Muscle layer of colon (tissue), 2 donors: Measurements from ENCODE around the gene RUBCNL.

Experiments used
- H3K27ac ChIP-seq: one replicate; pipeline ENCODE4 v1.7.0; 2013; ENCODE audit warnings: low read depth, mild to moderate bottlenecking, low read length, moderate library complexity
- H3K27me3 ChIP-seq, 2 donors: one replicate each; pipeline ENCODE4 v1.7.0; 2013; ENCODE audit warnings: low read length in 2 of 2, mild to moderate bottlenecking in 2 of 2; ENCODE audit not compliant: insufficient read depth in 2 of 2, control insufficient read depth in 1 of 2
- H3K36me3 ChIP-seq: one replicate; pipeline ENCODE4 v1.7.0; 2013; ENCODE audit warnings: mild to moderate bottlenecking, low read length; ENCODE audit not compliant: insufficient read depth
- H3K4me1 ChIP-seq: one replicate; pipeline ENCODE4 v1.7.0; 2013; ENCODE audit warnings: mild to moderate bottlenecking, low read length; ENCODE audit not compliant: insufficient read depth
- H3K4me3 ChIP-seq, 2 donors: one replicate each; pipeline ENCODE4 v1.7.0; 2013; ENCODE audit warnings: low read length in 2 of 2, low read depth in 1 of 2, mild to moderate bottlenecking in 1 of 2, moderate library complexity in 1 of 2
- H3K9ac ChIP-seq: one replicate; pipeline ENCODE4 v1.7.0; 2013; ENCODE audit warnings: low read length
- H3K9me3 ChIP-seq: one replicate; pipeline ENCODE4 v1.7.0; 2013; ENCODE audit warnings: mild to moderate bottlenecking, low read length
- donor health status: abdominal sarcoma.
- donor health status: Adenocarcinoma of cecum.

The RUBCNL gene

DNA sequence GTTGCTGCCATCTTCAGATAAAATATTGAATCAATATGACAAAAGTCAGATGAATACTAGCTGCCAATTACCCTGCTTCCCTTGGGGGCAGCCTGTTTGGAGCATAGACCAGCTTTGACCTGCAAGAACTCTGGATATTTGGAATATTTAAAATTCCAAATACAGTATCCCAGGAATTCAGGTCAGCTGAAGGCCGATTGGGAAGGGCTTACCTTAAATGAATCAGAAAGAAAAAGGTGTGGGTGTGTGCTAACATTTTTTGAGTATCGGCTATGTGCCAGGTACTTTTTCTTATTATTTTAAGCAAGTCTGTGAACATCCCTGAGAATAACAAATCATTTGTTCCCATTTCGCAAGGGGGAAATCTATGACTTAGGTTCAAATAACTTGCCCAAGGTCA lies 1.8 kb upstream of the RUBCNL start:
- Histone ChIP-seq H3K9me3 (no peaks in the 10 kb centered on the region), H3K4me1 (no peaks in the 10 kb centered on the region), H3K9ac (no peak overlapping the region), H3K36me3 (no peaks in the 10 kb centered on the region), H3K4me3 (no peak overlapping the region), H3K27ac (no peak overlapping the region), H3K27me3 (peaks cover 0 to 10% of the 10 kb centered on the region in 2 donors)

DNA sequence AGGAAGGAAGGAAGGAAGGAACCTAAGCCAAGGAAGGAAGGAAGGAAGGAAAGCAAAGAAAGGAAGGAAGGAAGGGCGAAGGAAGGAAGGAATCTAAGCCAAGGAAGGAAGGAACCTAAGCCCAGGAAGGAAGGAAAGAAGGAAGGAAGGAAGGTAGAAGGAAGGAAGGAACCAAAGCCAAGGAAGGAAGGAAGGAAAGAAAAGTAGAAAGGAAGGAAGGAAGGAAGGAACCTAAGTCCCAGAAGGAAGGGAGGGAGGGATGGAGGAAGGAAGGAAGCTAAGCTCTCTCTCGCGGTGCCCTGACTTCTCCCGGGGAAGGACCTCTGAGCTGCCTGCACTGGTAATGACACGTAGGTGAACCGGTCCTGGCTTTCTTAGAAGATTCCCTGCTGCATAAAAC lies 1.3 kb upstream of the RUBCNL start:
- Histone ChIP-seq H3K9me3 (no peaks in the 10 kb centered on the region), H3K27me3 (peaks cover 0 to 10% of the 10 kb centered on the region in 2 donors), H3K27ac (no peak overlapping the region), H3K36me3 (no peaks in the 10 kb centered on the region), H3K4me3 (no peak overlapping the region), H3K9ac (no peak overlapping the region), H3K4me1 (no peaks in the 10 kb centered on the region)

DNA sequence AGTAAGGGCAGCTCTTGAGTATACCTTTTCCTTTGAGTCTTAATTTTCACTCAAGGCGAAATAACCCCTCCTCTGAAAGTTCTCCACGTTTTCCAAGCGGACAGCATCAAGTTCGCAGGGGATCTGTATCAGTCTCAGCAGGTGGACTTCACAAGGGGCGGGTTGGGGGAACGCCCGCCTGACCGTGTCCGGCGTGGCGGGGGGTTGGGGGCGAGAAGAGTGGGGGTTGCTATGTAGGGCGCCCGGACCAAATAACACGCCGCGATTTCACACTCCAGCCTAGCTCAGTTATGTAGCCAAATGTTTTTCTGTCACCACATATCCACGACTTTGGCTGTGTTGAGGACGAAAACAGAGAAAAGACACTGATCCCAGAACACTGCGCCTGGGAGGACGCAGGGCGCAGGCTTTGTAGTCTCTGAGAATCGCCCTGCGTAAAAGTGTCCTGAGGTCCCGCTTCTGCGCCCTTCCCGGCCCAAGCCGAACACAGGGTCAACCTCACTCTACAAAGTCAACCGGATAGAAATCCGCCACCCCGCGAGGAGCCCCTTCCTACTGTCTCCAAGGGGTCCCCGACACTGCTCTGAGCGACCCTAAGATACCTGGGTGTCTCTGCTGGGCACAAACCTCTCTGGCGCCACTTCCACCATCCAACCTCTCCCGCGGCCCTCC lies 524 bp downstream of the RUBCNL start:
- H3K9ac ChIP-seq = no peak overlapping the region
- H3K4me3 ChIP-seq = peak overlapping the region; percentile 5 to 50
- no peaks in the 10 kb centered on the region for H3K4me1 ChIP-seq
- H3K36me3 ChIP-seq = no peaks in the 10 kb centered on the region
- peak overlapping the region; percentile 52 for H3K27ac ChIP-seq
- peaks cover 0 to 10% of the 10 kb centered on the region in 2 donors for H3K27me3 ChIP-seq
- no peaks in the 10 kb centered on the region for H3K9me3 ChIP-seq

DNA sequence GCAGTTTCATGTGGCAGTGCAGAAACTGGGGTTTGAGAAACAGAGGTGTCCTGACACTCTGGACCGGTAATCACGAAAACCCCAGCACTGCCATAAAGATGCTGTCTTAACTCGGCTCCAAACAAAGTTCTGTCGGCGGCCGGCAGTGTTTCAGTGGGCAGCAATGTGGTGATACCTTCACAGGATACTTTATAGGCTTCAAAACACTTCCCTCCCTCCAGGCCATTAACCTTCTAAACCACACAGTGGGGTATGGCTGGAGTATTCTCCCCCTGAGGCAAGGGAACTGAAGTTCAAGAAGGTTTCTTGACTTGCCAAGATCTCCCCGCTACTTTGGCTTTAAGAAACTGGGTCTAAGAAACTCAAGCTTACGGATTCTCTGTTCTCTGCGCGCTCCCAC lies 1.1 kb downstream of the RUBCNL start:
- no peak overlapping the region for H3K9ac ChIP-seq
- peak overlapping the region in 1 of 2 donors; percentile 5 for H3K4me3 ChIP-seq
- H3K27ac ChIP-seq = no peak overlapping the region
- H3K36me3 ChIP-seq = no peaks in the 10 kb centered on the region
- no peaks in the 10 kb centered on the region for H3K9me3 ChIP-seq
- no peaks in the 10 kb centered on the region for H3K4me1 ChIP-seq
- H3K27me3 ChIP-seq = peaks cover 0 to 10% of the 10 kb centered on the region in 2 donors

DNA sequence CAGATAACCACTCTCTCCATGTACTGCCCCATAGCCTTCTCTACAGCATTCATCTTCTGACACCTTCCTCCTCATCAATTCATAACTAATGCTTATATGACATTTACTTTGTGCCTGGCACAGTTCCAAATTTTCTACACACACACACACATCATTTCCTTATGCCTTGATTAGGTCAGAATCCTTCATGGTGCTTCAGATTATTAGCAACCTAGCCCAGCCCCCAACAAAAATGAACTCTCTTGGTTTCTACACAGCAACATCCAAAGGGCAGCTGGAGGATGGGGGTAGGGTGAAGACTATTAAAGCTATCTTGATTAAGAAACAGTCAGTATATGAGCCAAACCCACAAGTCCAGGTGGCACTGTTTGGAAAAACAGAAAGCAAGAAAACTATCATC lies 3.7 kb downstream of the RUBCNL start:
- Histone ChIP-seq H3K9me3 (no peaks in the 10 kb centered on the region), H3K27me3 (peaks cover 0 to 10% of the 10 kb centered on the region in 2 donors), H3K27ac (no peak overlapping the region), H3K4me1 (no peaks in the 10 kb centered on the region), H3K4me3 (no peak overlapping the region), H3K36me3 (no peaks in the 10 kb centered on the region), H3K9ac (no peak overlapping the region)

DNA sequence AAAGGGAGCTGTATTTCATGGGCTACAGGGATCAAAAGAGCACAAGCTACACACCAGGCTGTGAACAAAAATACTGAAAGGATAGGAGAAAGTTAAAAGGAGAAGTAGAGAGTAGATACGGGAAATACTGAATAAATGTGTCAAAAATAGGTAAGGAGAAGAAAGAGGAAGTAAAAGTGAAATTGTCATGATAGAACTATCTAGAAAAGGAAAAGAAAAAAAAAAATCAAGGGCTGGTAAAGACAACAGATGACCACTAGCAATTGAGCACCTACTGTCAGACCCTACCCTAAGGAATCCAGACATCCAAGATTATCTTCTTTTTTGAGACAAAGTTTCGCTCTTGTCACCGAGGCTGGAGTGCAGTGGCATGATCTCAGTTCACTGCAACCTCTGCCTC lies 4.8 kb downstream of the RUBCNL start:
- H3K4me3 ChIP-seq = no peak overlapping the region
- H3K27ac ChIP-seq = no peak overlapping the region
- H3K36me3 ChIP-seq = no peaks in the 10 kb centered on the region
- no peaks in the 10 kb centered on the region for H3K4me1 ChIP-seq
- no peaks in the 10 kb centered on the region for H3K9me3 ChIP-seq
- peaks cover 0 to 4% of the 10 kb centered on the region in 2 donors for H3K27me3 ChIP-seq
- no peak overlapping the region for H3K9ac ChIP-seq

DNA sequence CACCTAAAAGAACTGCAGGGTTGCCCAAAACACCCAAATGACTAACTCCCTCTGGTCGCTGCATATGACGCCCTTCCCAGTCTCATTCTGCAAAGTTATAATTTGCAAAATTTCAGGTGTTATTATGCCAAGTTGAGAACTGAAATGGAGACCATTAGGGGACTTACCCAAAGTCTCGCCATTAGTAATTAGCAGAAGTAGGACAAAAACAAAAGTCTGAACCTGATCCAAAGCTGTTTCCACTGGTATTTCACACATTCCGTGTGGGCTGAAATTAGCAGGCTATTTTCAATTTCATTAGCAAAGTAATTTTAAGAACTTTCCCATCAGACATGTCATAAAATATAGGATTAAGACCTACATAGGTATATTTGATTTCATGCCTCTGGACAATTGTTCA lies 6.8 kb downstream of the RUBCNL start:
- H3K27ac ChIP-seq = no peak overlapping the region
- H3K4me1 ChIP-seq = no peaks in the 10 kb centered on the region
- H3K36me3 ChIP-seq = no peaks in the 10 kb centered on the region
- no peak overlapping the region for H3K9ac ChIP-seq
- H3K4me3 ChIP-seq = no peak overlapping the region
- no peaks in the 10 kb centered on the region for H3K27me3 ChIP-seq
- H3K9me3 ChIP-seq = no peaks in the 10 kb centered on the region

DNA sequence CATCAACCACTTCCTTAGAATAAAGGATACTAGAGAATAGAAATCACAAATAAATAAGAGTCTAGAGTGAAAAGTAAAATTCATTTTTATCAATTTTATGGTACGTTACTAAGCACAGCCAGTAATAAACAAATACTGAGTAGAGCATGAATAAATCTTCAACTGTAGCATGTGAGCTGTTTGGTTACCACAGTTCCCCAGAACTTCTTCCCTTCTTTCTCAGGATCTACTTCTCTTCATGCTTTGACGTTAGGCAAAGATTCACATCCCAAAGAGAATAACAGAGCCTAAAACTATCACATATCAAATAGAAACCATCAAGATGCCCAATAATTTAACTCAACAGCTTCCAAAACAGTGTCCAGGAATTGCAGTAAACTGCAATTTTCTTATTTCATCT lies 7.4 kb downstream of the RUBCNL start:
- H3K9ac ChIP-seq = no peak overlapping the region
- no peak overlapping the region for H3K4me3 ChIP-seq
- H3K9me3 ChIP-seq = no peaks in the 10 kb centered on the region
- H3K27ac ChIP-seq = no peak overlapping the region
- no peaks in the 10 kb centered on the region for H3K4me1 ChIP-seq
- no peaks in the 10 kb centered on the region for H3K36me3 ChIP-seq
- no peaks in the 10 kb centered on the region for H3K27me3 ChIP-seq

DNA sequence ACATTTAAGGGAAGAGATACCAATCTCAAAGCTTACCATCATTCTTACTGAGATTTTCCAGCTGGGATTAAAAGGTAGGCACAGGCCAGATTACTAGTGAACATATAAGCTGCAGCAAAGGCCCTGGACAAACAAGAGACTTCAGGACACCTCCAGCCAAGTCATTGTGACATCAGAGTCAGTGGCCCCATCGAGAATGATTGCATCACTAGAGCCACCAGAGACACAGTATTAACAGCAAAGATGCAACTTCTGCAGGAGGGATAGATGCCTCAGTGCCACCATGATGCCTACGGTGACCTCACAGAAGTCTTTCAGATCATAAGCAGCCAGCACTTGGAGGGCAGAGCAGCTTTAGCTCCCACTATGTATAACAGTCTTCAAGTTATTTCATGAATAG lies 8.6 kb downstream of the RUBCNL start:
- H3K27ac ChIP-seq = no peak overlapping the region
- H3K4me3 ChIP-seq = no peak overlapping the region
- H3K27me3 ChIP-seq = no peaks in the 10 kb centered on the region
- H3K9me3 ChIP-seq = no peaks in the 10 kb centered on the region
- no peak overlapping the region for H3K9ac ChIP-seq
- H3K4me1 ChIP-seq = no peaks in the 10 kb centered on the region
- H3K36me3 ChIP-seq = no peaks in the 10 kb centered on the region

DNA sequence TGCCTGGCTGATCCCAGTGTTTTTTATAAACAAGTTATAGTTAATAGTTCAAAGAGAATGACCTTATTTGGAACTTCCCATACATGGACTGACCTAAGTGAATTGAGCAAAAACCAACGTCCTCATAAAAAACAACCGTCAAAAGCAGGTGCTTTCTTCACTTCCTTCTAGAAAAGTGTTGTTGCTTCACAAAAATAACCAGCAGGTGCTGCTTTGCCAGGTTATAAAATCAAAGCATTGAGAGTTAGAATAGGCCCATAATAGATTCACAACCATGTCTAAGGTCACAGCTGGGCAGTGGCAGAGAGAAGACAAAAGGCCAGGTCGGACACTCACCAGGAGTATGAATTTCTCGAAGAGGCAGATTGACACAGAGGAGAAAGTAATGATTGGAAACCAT lies 9.5 kb downstream of the RUBCNL start:
- H3K9me3 ChIP-seq = no peaks in the 10 kb centered on the region
- H3K36me3 ChIP-seq = no peaks in the 10 kb centered on the region
- no peaks in the 10 kb centered on the region for H3K4me1 ChIP-seq
- no peak overlapping the region for H3K4me3 ChIP-seq
- no peak overlapping the region for H3K27ac ChIP-seq
- H3K27me3 ChIP-seq = no peaks in the 10 kb centered on the region
- no peak overlapping the region for H3K9ac ChIP-seq

DNA sequence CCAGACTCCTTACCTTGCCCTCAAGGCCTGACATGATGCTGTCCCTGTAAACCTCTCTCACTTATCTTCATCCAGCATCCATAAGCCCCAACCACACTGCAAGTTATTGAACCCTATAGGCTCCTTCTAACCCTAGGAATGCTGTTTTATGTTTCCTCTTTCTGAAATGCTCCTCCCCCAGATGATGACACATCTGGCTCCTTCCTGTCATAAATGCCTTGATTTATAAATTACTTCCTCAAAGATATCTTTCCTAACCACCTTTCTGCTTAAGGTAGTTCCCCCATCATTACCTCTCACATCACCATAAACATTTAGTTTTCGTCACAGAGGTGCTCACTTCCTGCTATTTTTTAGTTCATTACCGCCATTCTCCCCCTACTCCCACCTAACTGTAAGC lies 12.3 kb downstream of the RUBCNL start:
- no peak overlapping the region for H3K9ac ChIP-seq
- H3K27me3 ChIP-seq = no peaks in the 10 kb centered on the region
- H3K36me3 ChIP-seq = no peaks in the 10 kb centered on the region
- no peak overlapping the region for H3K27ac ChIP-seq
- H3K9me3 ChIP-seq = no peaks in the 10 kb centered on the region
- H3K4me3 ChIP-seq = no peak overlapping the region
- peaks cover 6% of the 10 kb centered on the region for H3K4me1 ChIP-seq

DNA sequence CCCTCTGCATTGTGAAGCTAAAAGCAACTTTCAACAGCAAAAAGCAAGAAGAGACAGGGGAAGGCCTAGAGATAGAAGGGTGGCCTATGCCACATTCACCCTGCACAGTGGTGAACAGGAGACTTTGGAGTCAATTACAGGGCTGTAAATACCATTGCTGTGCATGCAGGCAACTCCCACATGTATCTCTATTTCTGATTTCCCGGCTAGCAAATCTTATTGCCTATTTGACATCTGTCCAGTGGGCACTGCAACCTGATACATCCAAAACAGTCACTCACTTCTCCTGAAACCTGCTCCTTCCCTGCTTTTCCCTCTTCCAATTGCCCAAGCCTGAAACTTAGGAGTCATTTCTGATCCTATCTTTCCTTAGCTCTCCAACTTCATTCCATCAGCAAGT lies 13.4 kb downstream of the RUBCNL start:
- no peaks in the 10 kb centered on the region for H3K27me3 ChIP-seq
- no peak overlapping the region for H3K9ac ChIP-seq
- H3K4me1 ChIP-seq = peaks cover 15% of the 10 kb centered on the region

More for the DNA sequence above, 13.4 kb downstream of the RUBCNL start:
- Histone ChIP-seq H3K9me3 (no peaks in the 10 kb centered on the region), H3K27ac (no peak overlapping the region), H3K36me3 (no peaks in the 10 kb centered on the region), H3K4me3 (no peak overlapping the region)
